Measurements from ENCODE around the gene SYCE3. TPM values are rescaled to one million over a fixed set of nuclear protein-coding genes. Genes with fewer than 3 reads are reported as not detected.

The SYCE3 gene
- total and polyA plus RNA-seq, 9 of the 15 experiments (the other 6 are each of a cell fraction or from before 2014, with no cell fraction given), result 0.56 TPM; not detected in 8

DNA sequence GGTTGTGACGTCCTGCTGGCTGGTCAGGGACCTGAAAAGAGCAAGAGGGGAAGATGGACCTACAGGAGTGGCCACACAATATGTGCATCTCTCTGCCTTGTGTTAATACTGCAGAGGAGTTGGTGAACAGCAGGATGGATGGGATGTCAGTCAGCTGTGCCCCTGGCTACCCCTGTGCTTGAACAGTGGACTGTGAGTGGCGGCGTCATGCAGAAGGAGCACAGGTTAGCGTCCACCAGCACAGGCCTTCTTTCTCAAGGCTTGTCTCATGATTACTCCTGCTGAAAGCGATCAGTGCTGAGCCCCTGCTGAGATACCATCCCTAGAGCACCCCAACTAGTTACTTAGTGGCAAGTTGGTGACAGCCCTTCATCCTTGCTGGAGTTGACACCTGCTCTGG, 23.7 kb upstream of the SYCE3 start (continued):
- TF ChIP-seq, protein P1, sequence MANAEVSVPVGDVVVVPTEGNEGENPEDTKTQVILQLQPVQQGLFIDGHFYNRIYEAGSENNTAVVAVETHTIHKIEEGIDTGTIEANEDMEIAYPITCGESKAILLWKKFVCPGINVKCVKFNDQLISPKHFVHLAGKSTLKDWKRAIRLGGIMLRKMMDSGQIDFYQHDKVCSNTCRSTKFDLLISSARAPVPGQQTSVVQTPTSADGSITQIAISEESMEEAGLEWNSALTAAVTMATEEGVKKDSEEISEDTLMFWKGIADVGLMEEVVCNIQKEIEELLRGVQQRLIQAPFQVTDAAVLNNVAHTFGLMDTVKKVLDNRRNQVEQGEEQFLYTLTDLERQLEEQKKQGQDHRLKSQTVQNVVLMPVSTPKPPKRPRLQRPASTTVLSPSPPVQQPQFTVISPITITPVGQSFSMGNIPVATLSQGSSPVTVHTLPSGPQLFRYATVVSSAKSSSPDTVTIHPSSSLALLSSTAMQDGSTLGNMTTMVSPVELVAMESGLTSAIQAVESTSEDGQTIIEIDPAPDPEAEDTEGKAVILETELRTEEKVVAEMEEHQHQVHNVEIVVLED (CRISPR knock-in tag; IDR thresholded peaks at IDR 0.05), result no peak
- no peak for TF ChIP-seq ZNF175 (CRISPR knock-in tag; IDR thresholded peaks at IDR 0.05; ENCODE audit: low read depth)

DNA sequence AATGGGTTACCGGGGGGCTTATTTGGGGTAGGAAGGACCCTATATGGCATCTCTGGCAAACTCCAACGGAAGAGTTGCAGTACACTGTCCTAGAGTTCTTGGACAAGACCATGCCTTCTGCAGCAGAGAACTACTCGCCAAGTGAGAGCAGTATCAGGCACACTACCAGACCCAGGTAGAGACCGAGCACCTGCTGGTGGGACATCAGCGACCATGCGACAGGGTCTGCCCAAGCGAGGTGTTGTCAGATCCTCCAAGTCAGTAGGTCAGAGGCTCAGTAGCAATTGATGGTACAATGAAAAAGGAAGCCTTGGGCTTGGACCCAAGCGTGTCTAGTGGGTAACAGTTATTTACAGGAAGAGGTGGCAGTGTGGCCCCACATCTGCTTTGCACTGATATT, 23.1 kb upstream of the SYCE3 start:
- TF ChIP-seq, protein P2, sequence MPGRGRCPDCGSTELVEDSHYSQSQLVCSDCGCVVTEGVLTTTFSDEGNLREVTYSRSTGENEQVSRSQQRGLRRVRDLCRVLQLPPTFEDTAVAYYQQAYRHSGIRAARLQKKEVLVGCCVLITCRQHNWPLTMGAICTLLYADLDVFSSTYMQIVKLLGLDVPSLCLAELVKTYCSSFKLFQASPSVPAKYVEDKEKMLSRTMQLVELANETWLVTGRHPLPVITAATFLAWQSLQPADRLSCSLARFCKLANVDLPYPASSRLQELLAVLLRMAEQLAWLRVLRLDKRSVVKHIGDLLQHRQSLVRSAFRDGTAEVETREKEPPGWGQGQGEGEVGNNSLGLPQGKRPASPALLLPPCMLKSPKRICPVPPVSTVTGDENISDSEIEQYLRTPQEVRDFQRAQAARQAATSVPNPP (IDR thresholded peaks at IDR 0.05; ENCODE audit: borderline replicate concordance, insufficient read depth, insufficient read length), result no peak
- TF ChIP-seq ZNF79 (CRISPR knock-in tag; IDR thresholded peaks at IDR 0.05; ENCODE audit: low read depth), result no peak
- TF ChIP-seq MAFK (IDR thresholded peaks at IDR 0.05; ENCODE audit: low read length), result no peak
- TF ChIP-seq, protein P3, sequence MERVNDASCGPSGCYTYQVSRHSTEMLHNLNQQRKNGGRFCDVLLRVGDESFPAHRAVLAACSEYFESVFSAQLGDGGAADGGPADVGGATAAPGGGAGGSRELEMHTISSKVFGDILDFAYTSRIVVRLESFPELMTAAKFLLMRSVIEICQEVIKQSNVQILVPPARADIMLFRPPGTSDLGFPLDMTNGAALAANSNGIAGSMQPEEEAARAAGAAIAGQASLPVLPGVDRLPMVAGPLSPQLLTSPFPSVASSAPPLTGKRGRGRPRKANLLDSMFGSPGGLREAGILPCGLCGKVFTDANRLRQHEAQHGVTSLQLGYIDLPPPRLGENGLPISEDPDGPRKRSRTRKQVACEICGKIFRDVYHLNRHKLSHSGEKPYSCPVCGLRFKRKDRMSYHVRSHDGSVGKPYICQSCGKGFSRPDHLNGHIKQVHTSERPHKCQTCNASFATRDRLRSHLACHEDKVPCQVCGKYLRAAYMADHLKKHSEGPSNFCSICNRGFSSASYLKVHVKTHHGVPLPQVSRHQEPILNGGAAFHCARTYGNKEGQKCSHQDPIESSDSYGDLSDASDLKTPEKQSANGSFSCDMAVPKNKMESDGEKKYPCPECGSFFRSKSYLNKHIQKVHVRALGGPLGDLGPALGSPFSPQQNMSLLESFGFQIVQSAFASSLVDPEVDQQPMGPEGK (CRISPR knock-in tag; IDR thresholded peaks at IDR 0.05; ENCODE audit: borderline replicate concordance), result no peak
- ATAC-seq (no peak), FAIRE-seq (no peak), DNase-seq (ENCODE audit: extremely low read depth in 1 of 4, low spot score in 3 of 4) (no peak)
- Histone ChIP-seq H3K9ac (ENCODE audit: insufficient read depth in 1 of 2, low read depth in 2 of 2, low read length in 2 of 2) (no peak overlapping the region), H3K9me1 (ENCODE audit: control insufficient read depth, insufficient read depth, low read length) (no peaks in the 10 kb centered on the region), H3K27me3 (ENCODE audit: control insufficient read depth in 2 of 2, insufficient read depth in 2 of 2, low read length in 2 of 2) (peaks cover 0 to 3% of the 10 kb centered on the region in 2 experiments; a peak in 2 of 5 replicates), H3K79me2 (ENCODE audit: control insufficient read depth, insufficient read depth, low read length) (peaks cover 6% of the 10 kb centered on the region; the same call in 2 of the 3 replicates), H3K4me2 (ENCODE audit: insufficient read depth, low read length) (peak overlapping the region; percentile 55; the same call in 1 of the 2 replicates), H3K9me3 (replicated peaks; ENCODE audit: control insufficient read depth, insufficient read depth, low read depth, low read length) (no peaks in the 10 kb centered on the region), H3K4me3 (no peak overlapping the region), H3K27ac (ENCODE audit: extremely low read depth, low read depth, low read length) (no peak overlapping the region), H3K4me1 (replicated peaks in 1 of 2; ENCODE audit: control insufficient read depth in 2 of 2, insufficient read depth in 2 of 2, low read length in 2 of 2) (peaks cover 15 to 20% of the 10 kb centered on the region in 2 experiments; a peak in 4 of 5 replicates), H4K20me1 (replicated peaks; ENCODE audit: control insufficient read depth, insufficient read depth, low read length) (no peaks in the 10 kb centered on the region), H2AFZ (ENCODE audit: low read depth, low read length) (no peak overlapping the region), H3K36me3 (ENCODE audit: control insufficient read depth, insufficient read depth, low read length) (no peaks in the 10 kb centered on the region; the same call in 2 of the 3 replicates)
- 43% methylated on average over 8 of the region's 8 CpGs for WGBS (ENCODE audit: insufficient coverage, low coverage, missing lambda C conversion rate)
- BruUV-seq (replicated peaks), result no TSS peak
- intact Hi-C loops (cut with micrococcal nuclease) (no loop called here), in situ Hi-C loops (cut with MboI) (no loop called here)
- CTCF ChIA-PET (ENCODE audit: low intra/inter-chr PET ratio), result no interaction called here
- POLR2A ChIA-PET, result interaction anchor here (2.7 kb wide), 1 partner anchor 20 kb away, joined by 8 read pairs; no protein-coding TSS in a partner anchor

Data from K562 (cell line).